HCT116 (cell line): ENCODE data around the gene RAB40AL. TPM values are rescaled to one million over a fixed set of nuclear protein-coding genes. Genes with fewer than 3 reads are reported as not detected.
A peak's percentile ranks its signal among the peaks of the same experiment; 100 is the strongest.

Source experiments
- ATAC-seq: fragments of 200-7000 bp; cut with Tn5 transposase; 2 replicates; pipeline ENCODE4 v1.9.1; 2020; ENCODE audit warnings: mild to moderate bottlenecking, moderate library complexity
- BruUV-seq: library from RNA; stranded (reverse); fragments of 400-500 nt; replicated peaks from 2 replicates; lab custom pipeline; 2021; lab: Mats Ljungman, UMichigan
- CTCF ChIA-PET: fragments of 300-600 bp; sonication (Branson Sonifier 250); formaldehyde crosslinking; loops from one replicate; lab custom pipeline; 2021; ENCODE audit warnings: antibody characterized with exemption; lab: Charles Lee
- POLR2A ChIA-PET: fragments of 300-600, 350-600 bp; sonication (Branson Sonifier 250); formaldehyde crosslinking; loops from one replicate; lab custom pipeline; 2021; ENCODE audit warnings: antibody characterized with exemption; lab: Charles Lee
- RAD21 ChIA-PET, 2 experiments: fragments of 300-600 bp; sonication (Branson Sonifier 250); formaldehyde crosslinking; loops; one replicate each; lab custom pipeline; 2023; ENCODE audit warnings: low total read pairs in 2 of 2; ENCODE audit not compliant: uncharacterized antibody in 2 of 2, unreplicated experiment in 2 of 2, low non-redundant PET in 1 of 2; lab: Charles Lee
- DNase-seq: peaks from one replicate; pipeline ENCODE4 v3.0.0-alpha.2; 2010; ENCODE audit warnings: low read depth, low spot score
- H2AFZ ChIP-seq: fragments of 200-600 bp; shearing (Covaris generic), sonication (generic); 2 replicates; pipeline ENCODE4 v1.6.1; 2017; ENCODE audit warnings: low read depth, mixed run types, mixed read lengths, antibody characterized with exemption, low read length; ENCODE audit not compliant: poor library complexity, severe bottlenecking
- H3K27ac ChIP-seq: 2 replicates; pipeline ENCODE4 v1.5.1; 2012; ENCODE audit warnings: low read depth, low read length
- H3K27me3 ChIP-seq: fragments of 200-600 bp; sonication (generic); 2 replicates; pipeline ENCODE4 v1.6.1; 2016; ENCODE audit warnings: mixed run types, low read length, mixed read lengths; ENCODE audit not compliant: insufficient read depth
- H3K36me3 ChIP-seq, 2 experiments: fragments of 200-500 bp in 1 of 2; fragments of 200-600 bp in 1 of 2; sonication (Bioruptor generic) in 1 of 2; sonication (generic) in 1 of 2; 2 replicates each; pipeline versions ENCODE4 v1.5.1 to v1.6.1; 2014 to 2016; ENCODE audit warnings: low read length in 2 of 2, inconsistent platforms in 1 of 2, mixed read lengths in 1 of 2, mixed run types in 1 of 2; ENCODE audit not compliant: insufficient read depth in 2 of 2, control insufficient read depth in 1 of 2
- H3K4me1 ChIP-seq, 2 experiments: fragments of 200-600 bp in 1 of 2; sonication (generic) in 1 of 2; 2 replicates each; pipeline versions ENCODE4 v1.5.1 to v1.6.1; 2012 to 2017; ENCODE audit warnings: low read length in 2 of 2, inconsistent platforms in 1 of 2, mild to moderate bottlenecking in 1 of 2, mixed read lengths in 1 of 2, mixed run types in 1 of 2, moderate library complexity in 1 of 2; ENCODE audit not compliant: insufficient read depth in 2 of 2, control insufficient read depth in 1 of 2
- H3K4me2 ChIP-seq: fragments of 200-600 bp; sonication (generic); 2 replicates; pipeline ENCODE4 v1.6.1; 2017; ENCODE audit warnings: mixed run types, low read length, mixed read lengths
- H3K4me3 ChIP-seq, 2 experiments: fragments of 200-600 bp in 1 of 2; sonication (generic) in 1 of 2; replicated peaks in 1 of 2; 2 replicates each; pipeline ENCODE4 v1.5.1; 2011 to 2016; ENCODE audit warnings: low read length in 2 of 2, control low read depth in 1 of 2, low read depth in 1 of 2, mild to moderate bottlenecking in 1 of 2, mixed read lengths in 1 of 2, mixed run types in 1 of 2
- H3K79me2 ChIP-seq: fragments of 200-600 bp; sonication (generic); 2 replicates; pipeline ENCODE4 v1.6.1; 2017; ENCODE audit warnings: mild to moderate bottlenecking, mixed run types, low read length, moderate library complexity, mixed read lengths; ENCODE audit not compliant: insufficient read depth
- H3K9ac ChIP-seq: fragments of 200-600 bp; sonication (generic); 2 replicates; pipeline ENCODE4 v1.6.1; 2016; ENCODE audit warnings: low read length, mixed read lengths
- H3K9me2 ChIP-seq: fragments of 200-600 bp; sonication (generic), shearing (Covaris generic); 2 replicates; pipeline ENCODE4 v1.6.1; 2017; ENCODE audit warnings: mixed run types, mild to moderate bottlenecking, moderate library complexity; ENCODE audit not compliant: insufficient read depth
- H3K9me3 ChIP-seq, 2 experiments: fragments of 200-500 bp in 1 of 2; fragments of 200-600 bp in 1 of 2; sonication (Bioruptor generic) in 1 of 2; sonication (generic) in 1 of 2; 2 replicates each; pipeline ENCODE4 v1.6.1; 2014 to 2017; ENCODE audit warnings: low read length in 2 of 2, mixed read lengths in 2 of 2, inconsistent platforms in 1 of 2, low read depth in 1 of 2, mild to moderate bottlenecking in 1 of 2, mixed run types in 1 of 2, moderate library complexity in 1 of 2; ENCODE audit not compliant: control insufficient read depth in 1 of 2, insufficient read depth in 1 of 2
- H4K20me1 ChIP-seq: fragments of 200-600 bp; sonication (generic), shearing (Covaris generic); 2 replicates; pipeline ENCODE4 v1.6.1; 2017; ENCODE audit warnings: mixed run types, mild to moderate bottlenecking, moderate library complexity; ENCODE audit not compliant: insufficient read depth
- ATF3 ChIP-seq: IDR thresholded peaks from 2 replicates; pipeline ENCODE4 v1.6.1; 2012
- CTCF ChIP-seq, 3 experiments: fragments of 200-600 bp in 1 of 3; sonication (generic) in 1 of 3; IDR thresholded peaks in 2 of 3; conservative IDR thresholded peaks in 1 of 3; 2 replicates each; pipeline ENCODE4 v1.5.1; 2012 to 2017; ENCODE audit warnings: low read depth in 2 of 3, low read length in 2 of 3, antibody characterized with exemption in 1 of 3, borderline replicate concordance in 1 of 3, control low read depth in 1 of 3, mild to moderate bottlenecking in 1 of 3, mixed read lengths in 1 of 3, mixed run types in 1 of 3, moderate library complexity in 1 of 3; ENCODE audit not compliant: insufficient read depth in 1 of 3
- ELF1 ChIP-seq: IDR thresholded peaks from 2 replicates; pipeline ENCODE4 v1.6.1; 2012; ENCODE audit warnings: low read depth, borderline replicate concordance
- EZH2phosphoT487 ChIP-seq: fragments of 200-600 bp; IDR thresholded peaks from 2 replicates; pipeline ENCODE4 v1.6.1; 2018; ENCODE audit warnings: antibody characterized with exemption, borderline replicate concordance
- FOSL1 ChIP-seq: IDR thresholded peaks from 2 replicates; pipeline ENCODE4 v1.6.1; 2012; ENCODE audit warnings: low read depth
- MAX ChIP-seq: IDR thresholded peaks from 2 replicates; pipeline ENCODE4 v1.6.1; 2012
- POLR2AphosphoS5 ChIP-seq: IDR thresholded peaks from 2 replicates; pipeline ENCODE4 v1.6.1; 2011; ENCODE audit warnings: mild to moderate bottlenecking, low read depth, low read length, moderate library complexity
- RAD21 ChIP-seq: IDR thresholded peaks from 2 replicates; pipeline ENCODE4 v1.6.1; 2012; ENCODE audit warnings: low read depth, mild to moderate bottlenecking
- REST ChIP-seq: IDR thresholded peaks from 2 replicates; pipeline ENCODE4 v1.6.1; 2012; ENCODE audit warnings: low read depth
- SIN3A ChIP-seq: IDR thresholded peaks from 2 replicates; pipeline ENCODE4 v1.6.1; 2012; ENCODE audit warnings: low read depth
- SP1 ChIP-seq: IDR thresholded peaks from 2 replicates; pipeline ENCODE4 v1.6.1; 2012; ENCODE audit warnings: low read depth
- TCF7L2 ChIP-seq: IDR thresholded peaks from 2 replicates; pipeline ENCODE4 v1.7.0; 2011; ENCODE audit warnings: borderline replicate concordance, inconsistent platforms; ENCODE audit not compliant: insufficient read depth, insufficient read length; ENCODE audit errors: extremely low read depth
- ZNF274 ChIP-seq: fragments of 200-500 bp; sonication (Bioruptor generic); IDR thresholded peaks from 2 replicates; pipeline ENCODE4 v1.6.1; 2014; ENCODE audit warnings: mild to moderate bottlenecking, low read depth, low read length, inconsistent platforms
- intact Hi-C: fragments of 100-400 bp; cut with micrococcal nuclease; formaldehyde crosslinking; loops from 2 replicates; pipeline ENCODE4 v1.10.0; 2022
- total RNA-seq: library from RNA; stranded (reverse); gene quantifications from one replicate; pipeline ENCODE4 v1.2.1, GENCODE V29; 2021; ENCODE audit not compliant: unreplicated experiment

RAB40AL gene
- total RNA-seq, 1 experiment from 2014 or later = 0.84 TPM

- DNase-seq (peak; percentile 4), ATAC-seq (peak; percentile 81)
- no peaks in the 10 kb centered on the region for H3K36me3 ChIP-seq
- H3K4me1 ChIP-seq = peaks cover 0 to 14% of the 10 kb centered on the region in 2 experiments; a peak in 2 of 4 replicates
- peak overlapping the region; percentile 41 for H3K4me2 ChIP-seq
- no peak overlapping the region for H3K27ac ChIP-seq
- ChIA-PET CTCF (no interaction called here), RAD21 (no interaction called here), POLR2A (no interaction called here)
- H4K20me1 ChIP-seq = no peaks in the 10 kb centered on the region
- no peak overlapping the region for H2AFZ ChIP-seq
- H3K9me2 ChIP-seq = no peaks in the 10 kb centered on the region
- no peak overlapping the region for H3K4me3 ChIP-seq
- intact Hi-C loops = no loop called here
- BruUV-seq = no TSS peak
- no peak for TF ChIP-seq FOSL1
- TF ChIP-seq MAX = no peak
- TF ChIP-seq ATF3 = no peak
- no peak for TF ChIP-seq RAD21
- no peak for TF ChIP-seq CTCF (IDR thresholded peaks at IDR 0.05 in 2 of 3, conservative IDR thresholded peaks at IDR 0.05 in 1 of 3; ENCODE audit: borderline replicate concordance in 1 of 3, insufficient read depth in 1 of 3, low read depth in 2 of 3, low read length in 2 of 3)
- no peak for TF ChIP-seq ELF1
- H3K9me3 ChIP-seq = no peaks in the 10 kb centered on the region
- H3K79me2 ChIP-seq = no peaks in the 10 kb centered on the region
- H3K9ac ChIP-seq = no peak overlapping the region
- no peaks in the 10 kb centered on the region for H3K27me3 ChIP-seq
These were observed 22.4 kb downstream of the RAB40AL start for GRCh38 chrX:102959471-102959870.

GRCh38 chrX:102963955-102964354 lies 26.9 kb downstream of the RAB40AL start:
- Histone ChIP-seq H3K27me3 (no peaks in the 10 kb centered on the region), H3K79me2 (no peaks in the 10 kb centered on the region), H3K4me1 (peaks cover 0 to 12% of the 10 kb centered on the region in 2 experiments; a peak in 2 of 4 replicates), H3K36me3 (no peaks in the 10 kb centered on the region), H3K9ac (no peak overlapping the region), H3K9me2 (no peaks in the 10 kb centered on the region), H2AFZ (no peak overlapping the region), H3K9me3 (no peaks in the 10 kb centered on the region), H3K4me2 (no peak overlapping the region), H3K27ac (no peak overlapping the region), H3K4me3 (no peak overlapping the region), H4K20me1 (no peaks in the 10 kb centered on the region)
- ATAC-seq (no peak), DNase-seq (no peak)
- intact Hi-C loops = no loop called here
- no TSS peak for BruUV-seq
- RAD21 ChIA-PET = no interaction called here
- CTCF ChIA-PET = no interaction called here
- POLR2A ChIA-PET = no interaction called here
- TF ChIP-seq ZNF274 (no peak), POLR2AphosphoS5 (no peak), ELF1 (no peak), MAX (no peak), SIN3A (no peak), EZH2phosphoT487 (no peak), REST (no peak), TCF7L2 (no peak), ATF3 (no peak), SP1 (no peak)
